SK-N-SH (cell line): ENCODE data around the gene PDE10A.

Experiments
- CTCF ChIP-seq: fragments of 200-600 bp; sonication (generic); IDR thresholded peaks from 2 replicates; pipeline ENCODE4 v1.6.1; 2017; ENCODE audit warnings: antibody characterized with exemption, mild to moderate bottlenecking, moderate library complexity
- REST ChIP-seq: IDR thresholded peaks from 2 replicates; pipeline ENCODE4 v1.6.1; 2012; ENCODE audit warnings: mild to moderate bottlenecking, low read depth, low read length, moderate library complexity
- SMC3 ChIP-seq: IDR thresholded peaks from 2 replicates; pipeline ENCODE4 v1.6.1; 2012; ENCODE audit warnings: low read depth, low read length, improper control_type of control experiment

- TF ChIP-seq SMC3 (no peak), CTCF (no peak), REST (no peak)
Observed at GRCh38 chr6:165403006-165403595, 259.9 kb downstream of the PDE10A start.
